8988T (cell line): ENCODE data around the gene CLIC3.

ENCODE experiments used
- DNase-seq: peaks from one replicate; pipeline ENCODE4 v3.0.0; 2011

The CLIC3 gene

GRCh38 chr9:136979769-136980587 is 16.4 kb downstream of the CLIC3 start:
- no peak for DNase-seq

- DNase-seq, result no peak
These were observed 17.4 kb downstream of the CLIC3 start for GRCh38 chr9:136978865-136979544.

- DNase-seq, result peak; percentile 99
These were observed 18.1 kb downstream of the CLIC3 start for GRCh38 chr9:136978073-136978864.

- DNase-seq, result no peak
These were observed 18.7 kb downstream of the CLIC3 start for GRCh38 chr9:136977649-136978072.

GRCh38 chr9:136977223-136977622 is 19.1 kb downstream of the CLIC3 start, which contains the start of gene PTGDS:
TSS of gene PTGDS (plus strand) at chr9:136977504. CDS start at chr9:136977579, 75 bp downstream.
- DNase-seq, result no peak

GRCh38 chr9:136975644-136976043 is 20.7 kb downstream of the CLIC3 start:
- DNase-seq, result peak; percentile 75

GRCh38 chr9:136974817-136975535 is 21.4 kb downstream of the CLIC3 start:
- no peak for DNase-seq

- no peak for DNase-seq
These were observed 22.4 kb downstream of the CLIC3 start for GRCh38 chr9:136973618-136974617.

GRCh38 chr9:136972743-136973142 is 23.6 kb downstream of the CLIC3 start:
- no peak for DNase-seq

GRCh38 chr9:136972335-136972734 is 24.0 kb downstream of the CLIC3 start:
- no peak for DNase-seq

GRCh38 chr9:136971746-136972145 is 24.6 kb downstream of the CLIC3 start:
- DNase-seq, result no peak

GRCh38 chr9:136970361-136970760 is 26.0 kb downstream of the CLIC3 start:
- no peak for DNase-seq

- no peak for DNase-seq
These were observed 26.6 kb downstream of the CLIC3 start for GRCh38 chr9:136969774-136970173.

GRCh38 chr9:136969150-136969549 is 27.2 kb downstream of the CLIC3 start:
- DNase-seq, result no peak

GRCh38 chr9:136968333-136969127 is 27.8 kb downstream of the CLIC3 start:
- no peak for DNase-seq

GRCh38 chr9:136965771-136966484 is 30.4 kb downstream of the CLIC3 start:
- DNase-seq, result no peak

- no peak for DNase-seq
These were observed 31.4 kb downstream of the CLIC3 start for GRCh38 chr9:136964833-136965422.

GRCh38 chr9:136964171-136964689 is 32.1 kb downstream of the CLIC3 start:
- DNase-seq, result no peak

GRCh38 chr9:136963751-136964150 is 32.6 kb downstream of the CLIC3 start:
- DNase-seq, result no peak
